Measurements from ENCODE around the gene MYBPC1.
"Not testable (repeated sequence)": the region's sequence is repeated elsewhere in the genome, so short reads cannot be mapped to it uniquely, and the experiment has no call there.

The MYBPC1 gene

DNA sequence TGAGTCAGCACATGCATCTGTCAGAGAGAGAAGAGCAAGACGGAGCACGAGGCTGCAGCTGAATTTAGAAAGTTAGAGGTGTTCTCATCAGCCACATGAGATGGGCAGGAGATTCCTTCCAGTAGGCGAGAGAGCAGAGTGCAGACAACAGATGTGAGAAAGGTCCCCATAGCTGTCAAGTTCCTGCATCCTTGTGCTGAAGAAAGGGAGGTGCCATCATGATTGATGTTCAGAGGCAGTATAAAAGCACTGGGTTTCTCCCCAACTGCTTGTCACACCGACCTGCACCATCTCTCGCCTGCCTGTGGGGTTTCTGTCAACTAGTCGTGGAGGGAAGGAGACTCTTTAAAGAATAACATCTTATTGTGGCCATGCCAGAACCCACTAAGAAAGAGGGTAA, at the start of gene MYBPC1:
MYBPC1 (plus strand) TSS at position 272 of the 400 bp plus-strand sequence; CDS start at position 372, 100 bp downstream.
- no peak for DNase-seq (ENCODE audit: low spot score)

- no peak for DNase-seq (ENCODE audit: low spot score)
These were observed 43.2 kb upstream of the MYBPC1 start for GRCh38 chr12:101551362-101552114.

- DNase-seq (ENCODE audit: low spot score) = peak; percentile 47
These were observed 42.5 kb upstream of the MYBPC1 start for GRCh38 chr12:101552277-101552676.

DNA sequence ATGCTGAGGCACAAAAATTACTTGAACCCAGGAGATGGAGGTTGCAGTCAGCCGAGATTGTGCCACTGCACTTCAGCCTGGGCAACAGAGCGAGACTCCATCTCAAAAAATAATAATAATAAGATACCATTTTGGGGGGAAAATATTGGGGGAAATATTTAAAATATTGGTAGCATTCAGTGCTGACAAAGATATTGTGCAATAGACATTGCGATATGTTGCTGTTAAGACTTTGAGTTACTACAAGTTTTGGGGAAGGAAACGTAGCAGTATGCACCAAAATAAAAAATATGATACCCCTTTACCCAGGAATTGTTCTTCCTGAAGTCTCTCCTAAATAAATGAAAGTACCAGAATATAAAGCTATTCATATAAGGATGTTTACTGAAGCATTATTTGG, 37.7 kb upstream of the MYBPC1 start:
- no peak for DNase-seq (ENCODE audit: low spot score)

DNA sequence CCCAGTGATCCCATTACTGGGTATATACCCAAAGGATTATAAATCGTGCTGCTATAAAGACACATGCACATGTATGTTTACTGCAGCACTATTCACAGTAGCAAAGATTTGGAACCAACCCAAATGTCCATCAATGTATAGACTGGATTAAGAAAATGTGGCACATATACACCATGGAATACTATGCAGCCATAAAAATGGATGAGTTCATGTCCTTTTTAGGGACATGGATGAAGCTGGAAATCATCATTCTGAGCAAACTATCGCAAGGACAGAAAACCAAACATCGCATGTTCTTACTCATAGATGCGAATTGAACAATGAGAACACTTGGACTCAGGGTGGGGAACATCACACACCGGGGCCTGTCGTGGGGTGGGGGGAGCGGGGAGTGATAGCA, 36.0 kb upstream of the MYBPC1 start:
- DNase-seq (ENCODE audit: low spot score) = not testable (repeated sequence)

- no peak for DNase-seq (ENCODE audit: low spot score)
These were observed 31.6 kb upstream of the MYBPC1 start for GRCh38 chr12:101563212-101563611.

DNA sequence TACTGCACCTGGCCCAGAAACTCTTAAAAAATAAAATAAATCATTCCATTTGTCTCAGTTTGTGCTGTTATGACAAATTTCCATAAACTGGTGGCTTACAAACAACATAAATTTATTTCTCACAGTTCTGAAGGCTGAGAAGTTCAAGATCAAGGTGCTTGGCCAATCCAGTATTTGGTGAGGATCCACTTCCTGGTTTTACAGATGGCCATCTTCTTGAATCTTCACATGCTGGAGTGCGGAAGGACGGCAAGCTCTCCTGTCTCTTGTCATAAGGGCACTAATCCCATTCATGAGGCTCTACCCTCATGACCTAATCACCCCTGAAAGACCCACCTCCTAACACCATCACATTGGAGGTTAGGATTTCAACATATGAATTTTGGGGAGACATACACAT, 29.9 kb upstream of the MYBPC1 start:
- no peak for DNase-seq (ENCODE audit: low spot score)

DNA sequence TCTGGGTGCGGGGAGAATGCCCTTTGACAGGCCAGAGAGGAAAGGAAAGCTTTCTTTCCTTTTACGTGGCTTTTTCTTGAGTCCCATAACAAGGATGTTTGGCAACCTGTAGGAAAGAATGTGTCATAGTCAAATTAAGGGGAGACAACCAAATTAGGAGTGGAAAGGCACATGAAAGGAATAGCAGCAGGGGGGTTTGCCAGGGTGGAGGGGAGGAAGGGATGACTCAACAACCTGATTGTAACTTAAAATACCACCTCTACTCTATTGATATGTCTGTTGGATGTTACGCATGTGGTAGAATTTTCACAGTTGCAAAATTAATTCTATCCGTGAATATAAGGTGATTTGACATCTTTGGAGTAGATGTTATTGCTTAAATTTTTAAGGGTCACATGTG, 28.5 kb upstream of the MYBPC1 start:
- DNase-seq (ENCODE audit: low spot score) = no peak

- no peak for DNase-seq (ENCODE audit: low spot score)
These were observed 26.9 kb upstream of the MYBPC1 start for GRCh38 chr12:101567918-101568317.

GRCh38 chr12:101570047-101570446, 24.7 kb upstream of the MYBPC1 start:
- peak; percentile 47 for DNase-seq (ENCODE audit: low spot score)

DNA sequence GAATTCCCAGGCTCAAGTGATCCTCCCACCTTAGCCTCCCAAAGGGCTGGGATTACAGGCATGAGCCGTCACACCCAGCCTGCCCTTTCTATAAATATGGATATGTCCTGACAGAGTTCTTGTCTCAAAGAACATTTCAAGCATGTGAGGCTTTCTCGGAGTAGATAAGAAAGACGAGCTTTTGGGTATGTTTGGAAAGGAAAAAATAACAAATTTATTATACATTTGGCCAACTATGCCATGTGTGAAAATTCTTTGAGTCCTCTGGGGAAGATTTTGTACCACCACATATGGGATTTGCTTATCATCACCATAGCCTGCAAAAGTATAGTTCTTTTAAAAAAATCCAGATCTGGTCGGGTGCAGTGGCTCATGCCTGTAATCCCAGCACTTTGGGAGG, 23.7 kb upstream of the MYBPC1 start:
- DNase-seq (ENCODE audit: low spot score) = no peak

- DNase-seq (ENCODE audit: low spot score) = no peak
These were observed 21.0 kb upstream of the MYBPC1 start for GRCh38 chr12:101573743-101574142.

DNA sequence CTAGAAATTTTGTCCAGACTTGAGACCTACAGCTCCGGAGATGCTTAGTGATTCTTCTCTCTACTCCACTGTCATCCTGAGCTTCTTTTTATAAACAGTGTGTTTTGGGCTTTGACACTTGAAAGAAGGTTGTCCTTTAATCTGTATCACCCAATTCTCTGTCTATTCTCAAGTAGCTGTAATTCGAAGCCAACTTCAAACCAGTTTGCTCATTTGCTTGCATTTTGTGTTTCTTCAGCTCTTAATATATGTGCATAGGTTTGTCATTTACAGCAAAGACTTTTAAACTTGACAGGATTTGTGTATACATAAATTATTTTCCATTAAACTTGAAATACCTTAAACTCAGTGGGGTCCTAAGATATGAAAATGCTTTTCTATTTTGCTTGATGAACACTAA, 16.4 kb upstream of the MYBPC1 start:
- no peak for DNase-seq (ENCODE audit: low spot score)

DNA sequence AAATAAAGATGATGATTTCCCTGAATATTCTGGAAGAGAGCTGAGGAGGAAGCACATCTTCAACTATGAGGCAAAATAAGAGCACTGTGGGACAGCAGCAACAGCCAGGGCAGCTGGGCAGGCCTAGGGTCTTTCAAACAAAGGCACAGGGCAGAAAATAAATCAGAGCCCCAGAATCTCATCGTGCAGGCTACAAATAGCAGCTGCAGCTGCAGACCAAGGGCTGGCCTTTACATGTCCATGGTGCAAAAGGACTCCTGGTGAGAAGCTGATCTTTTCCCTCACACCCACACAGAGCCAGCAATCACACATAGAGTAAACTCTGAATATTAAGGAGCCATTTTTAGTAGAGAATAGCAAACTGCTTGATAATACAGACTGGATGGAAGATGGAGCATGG, 13.6 kb upstream of the MYBPC1 start:
- DNase-seq (ENCODE audit: low spot score) = no peak

- no peak for DNase-seq (ENCODE audit: low spot score)
These were observed 11.8 kb upstream of the MYBPC1 start for GRCh38 chr12:101582937-101583336.

GRCh38 chr12:101590383-101590782, 4.4 kb upstream of the MYBPC1 start:
- DNase-seq (ENCODE audit: low spot score) = no peak

DNA sequence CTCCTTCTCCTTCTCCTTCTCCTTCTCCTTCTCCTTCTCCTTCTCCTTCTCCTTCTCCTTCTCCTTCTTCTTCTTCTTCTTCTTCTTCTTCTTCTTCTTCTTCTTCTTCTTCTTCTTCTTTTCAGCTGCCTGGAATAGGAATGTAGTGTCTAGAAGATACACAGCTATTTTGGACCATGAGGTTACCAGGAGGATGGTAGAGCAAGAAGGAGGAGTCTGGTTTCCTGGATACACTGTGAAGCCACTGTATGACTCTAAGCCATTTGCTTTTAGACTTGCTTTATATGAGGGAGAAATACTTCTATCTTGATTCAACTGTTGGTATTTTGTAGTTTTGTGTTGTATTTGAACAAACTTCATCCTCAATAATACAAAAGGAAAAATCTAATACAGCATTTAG, 3.0 kb upstream of the MYBPC1 start:
- no peak for DNase-seq (ENCODE audit: low spot score)

DNA sequence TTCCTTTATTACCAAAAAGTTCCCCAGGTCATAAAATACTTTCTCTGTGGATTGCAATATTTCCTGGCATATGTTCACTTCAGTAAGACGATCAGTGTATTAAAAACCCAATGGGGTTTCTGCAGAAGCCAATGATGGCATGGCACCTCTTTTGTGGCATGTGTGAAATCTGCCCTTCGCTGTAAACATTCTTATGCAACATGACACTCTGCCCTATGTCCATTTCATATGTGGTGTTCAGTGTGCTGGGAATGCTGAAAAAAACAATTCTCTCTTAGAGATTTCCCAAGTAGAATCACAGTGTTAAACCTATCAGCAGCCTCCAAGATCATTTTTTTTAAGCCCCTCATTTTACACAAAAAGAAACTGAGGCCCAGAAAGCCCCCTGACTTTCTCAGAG, 2.3 kb upstream of the MYBPC1 start:
- no peak for DNase-seq (ENCODE audit: low spot score)

- DNase-seq (ENCODE audit: low spot score) = no peak
These were observed 1.9 kb upstream of the MYBPC1 start for GRCh38 chr12:101592921-101593320.

GRCh38 chr12:101596172-101596571, 1.4 kb downstream of the MYBPC1 start:
- no peak for DNase-seq (ENCODE audit: low spot score)

GRCh38 chr12:101597164-101597563, 2.4 kb downstream of the MYBPC1 start:
- DNase-seq (ENCODE audit: low spot score) = no peak

GRCh38 chr12:101598483-101598882, 3.7 kb downstream of the MYBPC1 start:
- no peak for DNase-seq (ENCODE audit: low spot score)

DNA sequence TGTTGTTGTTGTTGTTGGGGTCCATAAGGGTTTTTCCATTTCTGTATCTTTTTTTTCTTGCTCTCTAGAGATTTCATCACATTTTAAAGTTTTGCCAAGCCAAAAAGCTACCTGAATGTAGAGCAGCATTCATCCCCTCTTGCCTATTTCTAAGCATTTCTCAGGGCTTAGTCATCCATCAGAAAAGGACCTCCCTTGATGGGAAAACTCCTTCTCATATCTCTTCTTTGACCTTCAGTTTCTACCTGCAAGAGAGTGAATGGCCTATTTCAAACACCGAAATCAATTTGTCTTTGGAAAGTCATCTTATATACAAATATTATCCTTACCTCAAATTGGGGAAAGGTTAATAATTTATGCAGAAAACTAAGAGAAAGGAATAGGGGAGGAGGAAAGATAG, 4.5 kb downstream of the MYBPC1 start:
- no peak for DNase-seq (ENCODE audit: low spot score)

DNA sequence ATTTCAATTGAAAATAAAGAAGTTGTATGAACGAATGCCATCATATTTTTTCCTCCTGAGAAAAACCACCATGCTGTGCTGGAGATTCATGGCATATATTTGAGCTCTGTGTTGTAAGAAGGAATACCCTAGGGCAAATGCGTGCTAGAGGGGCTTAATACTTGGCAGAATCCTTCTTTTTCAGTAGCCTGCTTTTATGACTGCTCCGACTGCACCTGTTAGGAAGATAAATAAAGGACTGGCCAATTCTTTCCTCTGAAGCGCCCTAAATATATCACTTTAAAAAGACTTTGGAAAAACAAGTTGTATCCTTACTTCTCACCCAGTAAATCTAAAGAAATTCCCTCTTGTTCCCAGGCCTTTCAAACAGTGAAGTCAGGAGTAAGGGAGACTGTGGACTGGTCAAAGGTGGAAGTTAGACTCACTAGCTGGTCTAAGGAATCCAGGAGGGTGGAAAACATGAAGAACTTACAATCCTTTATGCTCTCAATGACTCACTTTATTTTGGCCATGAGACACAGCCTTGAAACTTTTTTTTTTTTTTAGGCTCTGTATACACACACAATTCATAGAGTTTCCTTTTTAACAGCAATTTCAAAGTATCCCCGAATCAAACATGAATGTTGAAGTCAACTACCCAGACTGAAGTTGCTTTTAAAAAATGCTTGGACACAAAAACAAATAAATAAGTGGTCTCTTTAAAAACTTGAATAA, 5.2 kb downstream of the MYBPC1 start:
- DNase-seq (ENCODE audit: low spot score) = no peak

All from AG20443 (cell line).